ENCODE results near the gene PTP4A2.
"Not testable (repeated sequence)": the region's sequence is repeated elsewhere in the genome, so short reads cannot be mapped to it uniquely, and the experiment has no call there.

PTP4A2 gene

GRCh38 chr1:31934706-31935629 lies 3.2 kb downstream of the PTP4A2 start:
- H3K4me1 ChIP-seq (ENCODE audit: control insufficient read depth, insufficient read depth, low read length): peaks cover 4% of the 10 kb centered on the region; the same call in 1 of the 2 replicates
- no peak for DNase-seq (ENCODE audit: low read depth, low spot score)
- H3K27me3 ChIP-seq (ENCODE audit: control insufficient read depth, insufficient read depth, low read length): no peaks in the 10 kb centered on the region
- H3K36me3 ChIP-seq (ENCODE audit: control insufficient read depth, insufficient read depth, low read length): no peaks in the 10 kb centered on the region
- H3K27ac ChIP-seq (ENCODE audit: low read length): no peak overlapping the region
- no peak overlapping the region for H3K4me3 ChIP-seq (ENCODE audit: low read length)
- 100% methylated on average over 2 of the region's 8 CpGs for WGBS (ENCODE audit: insufficient coverage, insufficient read length)
- H3K9me3 ChIP-seq (ENCODE audit: control insufficient read depth, insufficient read depth, low read length): no peaks in the 10 kb centered on the region

- Histone ChIP-seq H3K27ac (ENCODE audit: low read length) (no peak overlapping the region), H3K9me3 (ENCODE audit: control insufficient read depth, insufficient read depth, low read length) (no peaks in the 10 kb centered on the region), H3K27me3 (ENCODE audit: control insufficient read depth, insufficient read depth, low read length) (no peaks in the 10 kb centered on the region), H3K4me3 (ENCODE audit: low read length) (no peak overlapping the region), H3K4me1 (ENCODE audit: control insufficient read depth, insufficient read depth, low read length) (peaks cover 4% of the 10 kb centered on the region; the same call in 1 of the 2 replicates), H3K36me3 (ENCODE audit: control insufficient read depth, insufficient read depth, low read length) (no peaks in the 10 kb centered on the region)
- DNase-seq (ENCODE audit: low read depth, low spot score): no peak
- no CpG with 5 or more reads among the region's 6 CpGs for WGBS (ENCODE audit: insufficient coverage, insufficient read length)
Observed at GRCh38 chr1:31932491-31933316, 5.5 kb downstream of the PTP4A2 start.

GRCh38 chr1:31931593-31932225 lies 6.5 kb downstream of the PTP4A2 start:
- no CpG with 5 or more reads among the region's 2 CpGs for WGBS (ENCODE audit: insufficient coverage, insufficient read length)
- no peak overlapping the region for H3K4me3 ChIP-seq (ENCODE audit: low read length)
- no peaks in the 10 kb centered on the region for H3K36me3 ChIP-seq (ENCODE audit: control insufficient read depth, insufficient read depth, low read length)
- peaks cover 6% of the 10 kb centered on the region; the same call in 1 of the 2 replicates for H3K4me1 ChIP-seq (ENCODE audit: control insufficient read depth, insufficient read depth, low read length)
- no peak overlapping the region for H3K27ac ChIP-seq (ENCODE audit: low read length)
- DNase-seq (ENCODE audit: low read depth, low spot score): no peak
- no peaks in the 10 kb centered on the region for H3K9me3 ChIP-seq (ENCODE audit: control insufficient read depth, insufficient read depth, low read length)
- H3K27me3 ChIP-seq (ENCODE audit: control insufficient read depth, insufficient read depth, low read length): no peaks in the 10 kb centered on the region

- no peak for DNase-seq (ENCODE audit: low read depth, low spot score)
- H3K27ac ChIP-seq (ENCODE audit: low read length): no peak overlapping the region
- H3K4me3 ChIP-seq (ENCODE audit: low read length): no peak overlapping the region
Observed at GRCh38 chr1:31930836-31931592, 7.2 kb downstream of the PTP4A2 start.

GRCh38 chr1:31927661-31927980 lies 10.5 kb downstream of the PTP4A2 start:
- WGBS (ENCODE audit: insufficient coverage, insufficient read length): 100% methylated on average over 2 of the region's 3 CpGs
- H3K27me3 ChIP-seq (ENCODE audit: control insufficient read depth, insufficient read depth, low read length): no peaks in the 10 kb centered on the region
- H3K9me3 ChIP-seq (ENCODE audit: control insufficient read depth, insufficient read depth, low read length): no peaks in the 10 kb centered on the region
- peaks cover 5% of the 10 kb centered on the region; the same call in 1 of the 2 replicates for H3K4me1 ChIP-seq (ENCODE audit: control insufficient read depth, insufficient read depth, low read length)
- no peaks in the 10 kb centered on the region for H3K36me3 ChIP-seq (ENCODE audit: control insufficient read depth, insufficient read depth, low read length)
- no peak overlapping the region for H3K27ac ChIP-seq (ENCODE audit: low read length)
- no peak for DNase-seq (ENCODE audit: low read depth, low spot score)
- H3K4me3 ChIP-seq (ENCODE audit: low read length): no peak overlapping the region

More at GRCh38 chr1:31930836-31931592, 7.2 kb downstream of the PTP4A2 start:
- H3K9me3 ChIP-seq (ENCODE audit: control insufficient read depth, insufficient read depth, low read length): no peaks in the 10 kb centered on the region
- H3K4me1 ChIP-seq (ENCODE audit: control insufficient read depth, insufficient read depth, low read length): peaks cover 6% of the 10 kb centered on the region; the same call in 1 of the 2 replicates
- no peaks in the 10 kb centered on the region for H3K36me3 ChIP-seq (ENCODE audit: control insufficient read depth, insufficient read depth, low read length)
- WGBS (ENCODE audit: insufficient coverage, insufficient read length): no CpG with 5 or more reads among the region's 7 CpGs
- no peaks in the 10 kb centered on the region for H3K27me3 ChIP-seq (ENCODE audit: control insufficient read depth, insufficient read depth, low read length)

GRCh38 chr1:31926853-31927660 lies 11.1 kb downstream of the PTP4A2 start:
- H3K27ac ChIP-seq (ENCODE audit: low read length): no peak overlapping the region

GRCh38 chr1:31926252-31926651 lies 11.9 kb downstream of the PTP4A2 start:
- Histone ChIP-seq H3K27ac (ENCODE audit: low read length) (no peak overlapping the region), H3K9me3 (ENCODE audit: control insufficient read depth, insufficient read depth, low read length) (no peaks in the 10 kb centered on the region), H3K36me3 (ENCODE audit: control insufficient read depth, insufficient read depth, low read length) (no peaks in the 10 kb centered on the region), H3K4me3 (ENCODE audit: low read length) (no peak overlapping the region), H3K27me3 (ENCODE audit: control insufficient read depth, insufficient read depth, low read length) (no peaks in the 10 kb centered on the region), H3K4me1 (ENCODE audit: control insufficient read depth, insufficient read depth, low read length) (peaks cover 4% of the 10 kb centered on the region; the same call in 1 of the 2 replicates)
- no CpG with 5 or more reads among the region's 2 CpGs for WGBS (ENCODE audit: insufficient coverage, insufficient read length)
- DNase-seq (ENCODE audit: low read depth, low spot score): no peak

More at GRCh38 chr1:31926853-31927660, 11.1 kb downstream of the PTP4A2 start:
- Histone ChIP-seq H3K4me3 (ENCODE audit: low read length) (no peak overlapping the region), H3K9me3 (ENCODE audit: control insufficient read depth, insufficient read depth, low read length) (no peaks in the 10 kb centered on the region), H3K36me3 (ENCODE audit: control insufficient read depth, insufficient read depth, low read length) (no peaks in the 10 kb centered on the region), H3K27me3 (ENCODE audit: control insufficient read depth, insufficient read depth, low read length) (no peaks in the 10 kb centered on the region), H3K4me1 (ENCODE audit: control insufficient read depth, insufficient read depth, low read length) (peaks cover 4% of the 10 kb centered on the region; the same call in 1 of the 2 replicates)
- no peak for DNase-seq (ENCODE audit: low read depth, low spot score)
- WGBS (ENCODE audit: insufficient coverage, insufficient read length): no CpG with 5 or more reads among the region's 8 CpGs

- H3K27me3 ChIP-seq (ENCODE audit: control insufficient read depth, insufficient read depth, low read length); H3K4me1 ChIP-seq (ENCODE audit: control insufficient read depth, insufficient read depth, low read length); H3K36me3 ChIP-seq (ENCODE audit: control insufficient read depth, insufficient read depth, low read length); H3K9me3 ChIP-seq (ENCODE audit: control insufficient read depth, insufficient read depth, low read length); H3K4me3 ChIP-seq (ENCODE audit: low read length); DNase-seq (ENCODE audit: low read depth, low spot score); H3K27ac ChIP-seq (ENCODE audit: low read length): not testable (repeated sequence)
- WGBS (ENCODE audit: insufficient coverage, insufficient read length): no CpG with 5 or more reads among the region's 13 CpGs
Observed at GRCh38 chr1:31925824-31926223, 12.3 kb downstream of the PTP4A2 start.

GRCh38 chr1:31924839-31925238 lies 13.3 kb downstream of the PTP4A2 start:
- DNase-seq (ENCODE audit: low read depth, low spot score): no peak
- no peak overlapping the region for H3K27ac ChIP-seq (ENCODE audit: low read length)
- H3K27me3 ChIP-seq (ENCODE audit: control insufficient read depth, insufficient read depth, low read length): no peaks in the 10 kb centered on the region
- H3K9me3 ChIP-seq (ENCODE audit: control insufficient read depth, insufficient read depth, low read length): no peaks in the 10 kb centered on the region
- WGBS (ENCODE audit: insufficient coverage, insufficient read length): no CpG with 5 or more reads among the region's 1 CpG
- no peaks in the 10 kb centered on the region for H3K36me3 ChIP-seq (ENCODE audit: control insufficient read depth, insufficient read depth, low read length)
- peaks cover 2% of the 10 kb centered on the region; the same call in 1 of the 2 replicates for H3K4me1 ChIP-seq (ENCODE audit: control insufficient read depth, insufficient read depth, low read length)
- no peak overlapping the region for H3K4me3 ChIP-seq (ENCODE audit: low read length)
